KG1 (cell line): Measurements from ENCODE around the gene COL8A1.

Source experiments
- DNase-seq: peaks from one replicate; lab custom pipeline; 2025; lab: John Stamatoyannopoulos, UW

The COL8A1 gene

GRCh38 chr3:99674086-99674789 lies 35.8 kb downstream of the COL8A1 start:
- no peak for DNase-seq

GRCh38 chr3:99678023-99678422 lies 39.6 kb downstream of the COL8A1 start:
- no peak for DNase-seq

GRCh38 chr3:99678896-99679295 lies 40.5 kb downstream of the COL8A1 start:
- no peak for DNase-seq

GRCh38 chr3:99681512-99681911 lies 43.1 kb downstream of the COL8A1 start:
- no peak for DNase-seq

GRCh38 chr3:99681976-99682375 lies 43.6 kb downstream of the COL8A1 start:
- DNase-seq, result no peak

- DNase-seq, result no peak
These were observed 45.1 kb downstream of the COL8A1 start for GRCh38 chr3:99683465-99683864.

GRCh38 chr3:99683876-99684275 lies 45.5 kb downstream of the COL8A1 start:
- DNase-seq, result no peak

- DNase-seq, result no peak
These were observed 46.2 kb downstream of the COL8A1 start for GRCh38 chr3:99684644-99685043.

- no peak for DNase-seq
These were observed 48.1 kb downstream of the COL8A1 start for GRCh38 chr3:99686469-99686868.

- DNase-seq, result no peak
These were observed 48.7 kb downstream of the COL8A1 start for GRCh38 chr3:99686955-99687612.

GRCh38 chr3:99690761-99691369 lies 52.5 kb downstream of the COL8A1 start:
- no peak for DNase-seq

- DNase-seq, result no peak
These were observed 55.2 kb downstream of the COL8A1 start for GRCh38 chr3:99693636-99694035.

GRCh38 chr3:99696497-99696896 lies 58.1 kb downstream of the COL8A1 start:
- no peak for DNase-seq

GRCh38 chr3:99697250-99697649 lies 58.9 kb downstream of the COL8A1 start:
- no peak for DNase-seq

GRCh38 chr3:99698932-99699331 lies 60.5 kb downstream of the COL8A1 start:
- DNase-seq, result no peak

- no peak for DNase-seq
These were observed 61.4 kb downstream of the COL8A1 start for GRCh38 chr3:99699841-99700240.

- no peak for DNase-seq
These were observed 62.4 kb downstream of the COL8A1 start for GRCh38 chr3:99700631-99701268.

GRCh38 chr3:99702953-99703943 lies 64.9 kb downstream of the COL8A1 start:
- no peak for DNase-seq

- DNase-seq, result no peak
These were observed 66.0 kb downstream of the COL8A1 start for GRCh38 chr3:99704417-99704816.

- no peak for DNase-seq
These were observed 68.0 kb downstream of the COL8A1 start for GRCh38 chr3:99706410-99706809.

- DNase-seq, result no peak
These were observed 69.9 kb downstream of the COL8A1 start for GRCh38 chr3:99708207-99708745.
